C4-2B (cell line): ENCODE results near the gene FCHSD2.

Experiments used
- H3K27ac ChIP-seq: fragments of 450-650 bp; 2 replicates; pipeline ENCODE4 v1.5.1; 2017
- CTCF ChIP-seq: fragments of 450-650 bp; conservative IDR thresholded peaks from 2 replicates; pipeline ENCODE4 v1.5.1; 2017; ENCODE audit warnings: mild to moderate bottlenecking
- ZFX ChIP-seq: fragments of 450-650 bp; IDR thresholded peaks from 2 replicates; pipeline ENCODE4 v1.6.1; 2017

Gene FCHSD2

GRCh38 chr11:73091521-73092305 is 50.4 kb downstream of the FCHSD2 start:
- TF ChIP-seq ZFX = no peak
- TF ChIP-seq CTCF = no peak
- no peak overlapping the region for H3K27ac ChIP-seq

GRCh38 chr11:73087730-73088129 is 54.4 kb downstream of the FCHSD2 start:
- H3K27ac ChIP-seq = no peak overlapping the region
- TF ChIP-seq ZFX (no peak), CTCF (no peak)

GRCh38 chr11:73085189-73085875 is 56.8 kb downstream of the FCHSD2 start:
- no peak overlapping the region for H3K27ac ChIP-seq
- TF ChIP-seq ZFX = no peak
- no peak for TF ChIP-seq CTCF

GRCh38 chr11:73078631-73079030 is 63.5 kb downstream of the FCHSD2 start:
- no peak overlapping the region for H3K27ac ChIP-seq
- TF ChIP-seq ZFX (no peak), CTCF (no peak)

GRCh38 chr11:73077454-73077853 is 64.7 kb downstream of the FCHSD2 start:
- no peak overlapping the region for H3K27ac ChIP-seq
- TF ChIP-seq CTCF (no peak), ZFX (no peak)

- no peak overlapping the region for H3K27ac ChIP-seq
- TF ChIP-seq CTCF (no peak), ZFX (no peak)
Measured at GRCh38 chr11:73074319-73074718, 67.8 kb downstream of the FCHSD2 start.

GRCh38 chr11:73072935-73073481 is 69.1 kb downstream of the FCHSD2 start:
- no peak for TF ChIP-seq CTCF
- no peak overlapping the region for H3K27ac ChIP-seq
